ENCODE results near the gene UTF1. TPM values are rescaled to one million over a fixed set of nuclear protein-coding genes. Genes with fewer than 3 reads are reported as not detected.

Gene UTF1
- total and polyA plus RNA-seq, 2 donors (not counting 1 experiment from before 2014, with no cell fraction given) = 0.10 to 0.25 TPM

GRCh38 chr10:133180965-133181639 lies 48.9 kb upstream of the UTF1 start:
- ATAC-seq (ENCODE audit: low read depth) = no peak
- CTCF ChIA-PET = no interaction called here

GRCh38 chr10:133182190-133182589 lies 47.8 kb upstream of the UTF1 start:
- no peak overlapping the region for H3K27ac ChIP-seq (ENCODE audit: low read length in 2 of 2)
- H2AFZ ChIP-seq (ENCODE audit: insufficient read depth, low read depth, low read length, poor library complexity, severe bottlenecking) = no peak overlapping the region
- intact Hi-C loops (cut with micrococcal nuclease) = no loop called here
- CTCF ChIA-PET = no interaction called here
- H3K4me3 Mint-ChIP-seq = no peak overlapping the region
- peaks cover 0 to 26% (median 3%) of the 10 kb centered on the region in 3 donors for H3K9me3 ChIP-seq (ENCODE audit: control extremely low read depth in 1 of 3, control insufficient read depth in 2 of 3, insufficient read depth in 1 of 3, low read length in 2 of 3)
- POLR2A ChIA-PET = no interaction called here
- no peaks in the 10 kb centered on the region for H3K4me1 ChIP-seq (ENCODE audit: control insufficient read depth in 2 of 2, insufficient read depth in 2 of 2, low read length in 2 of 2)
- peaks cover 0 to 4% (median 0%) of the 10 kb centered on the region in 4 experiments for H3K27me3 ChIP-seq (replicated peaks in 1 of 4; ENCODE audit: control extremely low read depth in 1 of 4, control insufficient read depth in 3 of 4, insufficient read depth in 4 of 4, low read length in 3 of 4)
- DNase-seq (no peak), ATAC-seq (ENCODE audit: low read depth) (no peak)
- no peaks in the 10 kb centered on the region for H3K36me3 ChIP-seq (replicated peaks in 1 of 2; ENCODE audit: control extremely low read depth in 1 of 2, control insufficient read depth in 1 of 2, extremely low read depth in 1 of 2, insufficient read depth in 2 of 2, low read length in 1 of 2)
- no peak overlapping the region for H3K4me2 ChIP-seq (replicated peaks; ENCODE audit: low read depth, low read length, poor library complexity, severe bottlenecking)
- H3K4me1 Mint-ChIP-seq = no peaks in the 10 kb centered on the region
- no peak overlapping the region for H3K9ac ChIP-seq (ENCODE audit: low read length)
- H3K9me3 Mint-ChIP-seq (ENCODE audit: insufficient read depth) = peaks cover 3% of the 10 kb centered on the region
- WGBS (ENCODE audit: insufficient coverage) = 79% methylated on average over 13 of the region's 14 CpGs
- no peak overlapping the region for H3K4me3 ChIP-seq (ENCODE audit: control extremely low read depth in 1 of 5, extremely low read depth in 1 of 5, insufficient read depth in 1 of 5, low read depth in 2 of 5, low read length in 4 of 5)
- H3K27ac Mint-ChIP-seq = no peak overlapping the region
- no peak for TF ChIP-seq EZH2 (IDR thresholded peaks at IDR 0.05; ENCODE audit: borderline replicate concordance, insufficient read depth, low read depth, low read length, poor library complexity, severe bottlenecking)
- TF ChIP-seq, protein P1, sequence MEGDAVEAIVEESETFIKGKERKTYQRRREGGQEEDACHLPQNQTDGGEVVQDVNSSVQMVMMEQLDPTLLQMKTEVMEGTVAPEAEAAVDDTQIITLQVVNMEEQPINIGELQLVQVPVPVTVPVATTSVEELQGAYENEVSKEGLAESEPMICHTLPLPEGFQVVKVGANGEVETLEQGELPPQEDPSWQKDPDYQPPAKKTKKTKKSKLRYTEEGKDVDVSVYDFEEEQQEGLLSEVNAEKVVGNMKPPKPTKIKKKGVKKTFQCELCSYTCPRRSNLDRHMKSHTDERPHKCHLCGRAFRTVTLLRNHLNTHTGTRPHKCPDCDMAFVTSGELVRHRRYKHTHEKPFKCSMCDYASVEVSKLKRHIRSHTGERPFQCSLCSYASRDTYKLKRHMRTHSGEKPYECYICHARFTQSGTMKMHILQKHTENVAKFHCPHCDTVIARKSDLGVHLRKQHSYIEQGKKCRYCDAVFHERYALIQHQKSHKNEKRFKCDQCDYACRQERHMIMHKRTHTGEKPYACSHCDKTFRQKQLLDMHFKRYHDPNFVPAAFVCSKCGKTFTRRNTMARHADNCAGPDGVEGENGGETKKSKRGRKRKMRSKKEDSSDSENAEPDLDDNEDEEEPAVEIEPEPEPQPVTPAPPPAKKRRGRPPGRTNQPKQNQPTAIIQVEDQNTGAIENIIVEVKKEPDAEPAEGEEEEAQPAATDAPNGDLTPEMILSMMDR (IDR thresholded peaks at IDR 0.05) = no peak
- no peaks in the 10 kb centered on the region for H4K20me1 ChIP-seq (ENCODE audit: control insufficient read depth, insufficient read depth, low read length, poor library complexity, severe bottlenecking)
- H3K27me3 Mint-ChIP-seq = peaks cover 3% of the 10 kb centered on the region
- no peaks in the 10 kb centered on the region for H3K79me2 ChIP-seq (ENCODE audit: control insufficient read depth, insufficient read depth, low read length)

More at GRCh38 chr10:133180965-133181639, 48.9 kb upstream of the UTF1 start:
- Histone ChIP-seq H2AFZ (ENCODE audit: insufficient read depth, low read depth, low read length, poor library complexity, severe bottlenecking) (no peak overlapping the region), H3K4me3 (ENCODE audit: control extremely low read depth in 1 of 5, extremely low read depth in 1 of 5, insufficient read depth in 1 of 5, low read depth in 2 of 5, low read length in 4 of 5) (no peak overlapping the region), H3K79me2 (ENCODE audit: control insufficient read depth, insufficient read depth, low read length) (no peaks in the 10 kb centered on the region), H4K20me1 (ENCODE audit: control insufficient read depth, insufficient read depth, low read length, poor library complexity, severe bottlenecking) (no peaks in the 10 kb centered on the region), H3K36me3 (replicated peaks in 1 of 2; ENCODE audit: control extremely low read depth in 1 of 2, control insufficient read depth in 1 of 2, extremely low read depth in 1 of 2, insufficient read depth in 2 of 2, low read length in 1 of 2) (no peaks in the 10 kb centered on the region), H3K9ac (ENCODE audit: low read length) (no peak overlapping the region), H3K4me1 (ENCODE audit: control insufficient read depth in 2 of 2, insufficient read depth in 2 of 2, low read length in 2 of 2) (no peaks in the 10 kb centered on the region), H3K27ac (ENCODE audit: low read length in 2 of 2) (no peak overlapping the region), H3K9me3 (ENCODE audit: control extremely low read depth in 1 of 3, control insufficient read depth in 2 of 3, insufficient read depth in 1 of 3, low read length in 2 of 3) (peaks cover 0 to 34% (median 3%) of the 10 kb centered on the region in 3 donors), H3K27me3 (replicated peaks in 1 of 4; ENCODE audit: control extremely low read depth in 1 of 4, control insufficient read depth in 3 of 4, insufficient read depth in 4 of 4, low read length in 3 of 4) (peaks cover 0 to 4% (median 0%) of the 10 kb centered on the region in 4 experiments), H3K4me2 (replicated peaks; ENCODE audit: low read depth, low read length, poor library complexity, severe bottlenecking) (no peak overlapping the region)
- no peak for TF ChIP-seq EZH2 (IDR thresholded peaks at IDR 0.05; ENCODE audit: borderline replicate concordance, insufficient read depth, low read depth, low read length, poor library complexity, severe bottlenecking)
- TF ChIP-seq, protein P1 (IDR thresholded peaks at IDR 0.05) = no peak
- no peak for DNase-seq
- H3K9me3 Mint-ChIP-seq (ENCODE audit: insufficient read depth) = peaks cover 5% of the 10 kb centered on the region
- peaks cover 3% of the 10 kb centered on the region for H3K27me3 Mint-ChIP-seq
- 89% methylated on average over 23 of the region's 23 CpGs for WGBS (ENCODE audit: insufficient coverage)
- intact Hi-C loops (cut with micrococcal nuclease) = no loop called here
- H3K27ac Mint-ChIP-seq = no peak overlapping the region
- H3K4me3 Mint-ChIP-seq = no peak overlapping the region
- POLR2A ChIA-PET = no interaction called here
- H3K4me1 Mint-ChIP-seq = no peaks in the 10 kb centered on the region
